Neural cell (in vitro differentiated cells): ENCODE results near the gene ZNF474. TPM values are rescaled to one million over a fixed set of nuclear protein-coding genes. Genes with fewer than 3 reads are reported as not detected.

Experiments used
- H2AFZ ChIP-seq: fragments of 200-600, 300-800 bp; sonication (generic), shearing (Covaris generic); 2 replicates; pipeline ENCODE4 v1.6.0; 2014; ENCODE audit warnings: low read depth, mild to moderate bottlenecking, antibody characterized with exemption, low read length, moderate library complexity
- H3F3A ChIP-seq: fragments of 200-600 bp; shearing (Covaris generic); 2 replicates; pipeline ENCODE4 v1.6.1; 2016; ENCODE audit warnings: mild to moderate bottlenecking, moderate library complexity, mixed read lengths, antibody characterized with exemption, low read length; ENCODE audit not compliant: insufficient read depth, poor library complexity, severe bottlenecking
- H3K27ac ChIP-seq: fragments of 200-600, 300-800 bp; sonication (generic), shearing (Covaris generic); 2 replicates; pipeline ENCODE4 v1.5.1; 2014; ENCODE audit warnings: mild to moderate bottlenecking, low read length, moderate library complexity
- H3K27me3 ChIP-seq: fragments of 300-800, 200-600 bp; sonication (generic), shearing (Covaris generic); 2 replicates; pipeline ENCODE4 v1.6.0; 2014; ENCODE audit warnings: mild to moderate bottlenecking, low read depth, low read length, moderate library complexity; ENCODE audit not compliant: insufficient read depth
- H3K36me3 ChIP-seq: fragments of 300-800, 200-600 bp; sonication (generic), shearing (Covaris generic); 2 replicates; pipeline ENCODE4 v1.5.1; 2014; ENCODE audit warnings: mild to moderate bottlenecking, antibody characterized with exemption, low read length, moderate library complexity; ENCODE audit not compliant: insufficient read depth
- H3K4me2 ChIP-seq: fragments of 300-800, 200-600 bp; sonication (generic), shearing (Covaris generic); 2 replicates; pipeline ENCODE4 v1.6.0; 2014; ENCODE audit warnings: mild to moderate bottlenecking, low read length
- H3K4me3 ChIP-seq: fragments of 300-800, 200-600 bp; sonication (generic), shearing (Covaris generic); 2 replicates; pipeline ENCODE4 v1.5.1; 2014; ENCODE audit warnings: mild to moderate bottlenecking, low read length, moderate library complexity
- H3K79me2 ChIP-seq: fragments of 200-600 bp; shearing (Covaris generic); replicated peaks from 2 replicates; pipeline ENCODE4 v1.6.0; 2014; ENCODE audit warnings: mild to moderate bottlenecking, low read length, moderate library complexity; ENCODE audit not compliant: insufficient read depth
- H3K9ac ChIP-seq: fragments of 300-800, 200-600 bp; sonication (generic), shearing (Covaris generic); 2 replicates; pipeline ENCODE4 v1.6.1; 2016; ENCODE audit warnings: mild to moderate bottlenecking, low read length, mixed read lengths
- H3K9me2 ChIP-seq: fragments of 200-600 bp; shearing (Covaris generic); 2 replicates; pipeline ENCODE4 v1.6.1; 2016; ENCODE audit warnings: mild to moderate bottlenecking, low read length, mixed read lengths; ENCODE audit not compliant: insufficient read depth
- H3K9me3 ChIP-seq: fragments of 200-600, 300-800 bp; sonication (generic), shearing (Covaris generic); 2 replicates; pipeline ENCODE4 v1.6.1; 2016; ENCODE audit warnings: mild to moderate bottlenecking, mixed run types, low read length, moderate library complexity, mixed read lengths
- H4K20me1 ChIP-seq: fragments of 200-600 bp; shearing (Covaris generic); 2 replicates; pipeline ENCODE4 v1.6.1; 2016; ENCODE audit warnings: mild to moderate bottlenecking, mixed run types; ENCODE audit not compliant: insufficient read depth
- CTCF ChIP-seq: fragments of 450-650 bp; IDR thresholded peaks from 2 replicates; pipeline ENCODE4 v1.5.1; 2014; ENCODE audit warnings: antibody characterized with exemption, mild to moderate bottlenecking, moderate library complexity; ENCODE audit not compliant: poor library complexity, severe bottlenecking
- EP300 ChIP-seq: fragments of 450-650 bp; conservative IDR thresholded peaks from 2 replicates; pipeline ENCODE4 v1.6.1; 2014; ENCODE audit warnings: antibody characterized with exemption, mild to moderate bottlenecking, moderate library complexity; ENCODE audit not compliant: poor library complexity, severe bottlenecking
- EZH2 ChIP-seq: fragments of 200-600, 300-800 bp; shearing (Covaris generic), sonication (generic); IDR thresholded peaks from 2 replicates; pipeline ENCODE4 v1.6.1; 2014; ENCODE audit warnings: antibody characterized with exemption, low read length, borderline replicate concordance, mild to moderate bottlenecking; ENCODE audit not compliant: insufficient read depth, poor library complexity, severe bottlenecking
- MXI1 ChIP-seq: fragments of 450-650 bp; conservative IDR thresholded peaks from 2 replicates; pipeline ENCODE4 v1.6.1; 2014; ENCODE audit warnings: antibody characterized with exemption, mild to moderate bottlenecking; ENCODE audit not compliant: poor library complexity, severe bottlenecking
- POLR2AphosphoS5 ChIP-seq: IDR thresholded peaks from 2 replicates; pipeline ENCODE4 v1.6.1; 2012
- RAD21 ChIP-seq: fragments of 450-650 bp; conservative IDR thresholded peaks from 2 replicates; pipeline ENCODE4 v1.6.1; 2014; ENCODE audit warnings: antibody characterized with exemption, mild to moderate bottlenecking, moderate library complexity
- REST ChIP-seq: IDR thresholded peaks from 2 replicates; pipeline ENCODE4 v1.6.1; 2012; ENCODE audit warnings: borderline replicate concordance
- SMC3 ChIP-seq: fragments of 450-650 bp; conservative IDR thresholded peaks from 2 replicates; pipeline ENCODE4 v1.6.1; 2014; ENCODE audit warnings: antibody characterized with exemption, mild to moderate bottlenecking, moderate library complexity; ENCODE audit not compliant: poor library complexity
- TAF1 ChIP-seq: IDR thresholded peaks from 2 replicates; pipeline ENCODE4 v1.6.1; 2012; ENCODE audit warnings: low read depth
- polyA plus RNA-seq: library from polyadenylated mRNA; depleted of rRNA; stranded (reverse); fragments of >200 nt; gene quantifications from 2 replicates; pipeline ENCODE4 v1.2.3, GENCODE V29; 2014

The ZNF474 gene
- polyA plus RNA-seq, 1 donor from 2014 or later, result not detected

GRCh38 chr5:122195802-122196394 lies 66.6 kb downstream of the ZNF474 start:
- Histone ChIP-seq H3K4me3 (no peak overlapping the region), H3K27me3 (no peaks in the 10 kb centered on the region), H3K27ac (no peak overlapping the region), H3K79me2 (no peaks in the 10 kb centered on the region), H3K4me2 (no peak overlapping the region), H3K9me2 (no peaks in the 10 kb centered on the region), H3K9me3 (no peaks in the 10 kb centered on the region), H2AFZ (no peak overlapping the region), H3K36me3 (no peaks in the 10 kb centered on the region), H4K20me1 (no peaks in the 10 kb centered on the region), H3K9ac (no peak overlapping the region), H3F3A (no peaks in the 10 kb centered on the region)
- TF ChIP-seq MXI1 (no peak), SMC3 (peak; percentile 77), TAF1 (no peak), POLR2AphosphoS5 (no peak), EZH2 (no peak), REST (no peak), CTCF (peak; percentile 81), RAD21 (peak; percentile 80)

- H3K4me3 ChIP-seq, result no peak overlapping the region
- no peaks in the 10 kb centered on the region for H4K20me1 ChIP-seq
- no peak overlapping the region for H2AFZ ChIP-seq
- no peak overlapping the region for H3K9ac ChIP-seq
- no peaks in the 10 kb centered on the region for H3K9me3 ChIP-seq
- H3K4me2 ChIP-seq, result no peak overlapping the region
- H3K36me3 ChIP-seq, result no peaks in the 10 kb centered on the region
- no peak for TF ChIP-seq EZH2
- no peak for TF ChIP-seq MXI1
- no peak for TF ChIP-seq SMC3
- no peak for TF ChIP-seq POLR2AphosphoS5
- H3K9me2 ChIP-seq, result no peaks in the 10 kb centered on the region
- H3K27me3 ChIP-seq, result no peaks in the 10 kb centered on the region
- no peaks in the 10 kb centered on the region for H3F3A ChIP-seq
- no peak overlapping the region for H3K27ac ChIP-seq
- H3K79me2 ChIP-seq, result no peaks in the 10 kb centered on the region
These were observed 69.8 kb downstream of the ZNF474 start for GRCh38 chr5:122199146-122199545.

- H3K4me2 ChIP-seq, result no peak overlapping the region
- TF ChIP-seq REST (no peak), CTCF (no peak), MXI1 (no peak), POLR2AphosphoS5 (no peak), RAD21 (no peak), EP300 (no peak), EZH2 (no peak), SMC3 (no peak), TAF1 (no peak)
These were observed 71.1 kb downstream of the ZNF474 start for GRCh38 chr5:122200450-122200849.

More at GRCh38 chr5:122200450-122200849, 71.1 kb downstream of the ZNF474 start:
- Histone ChIP-seq H3K9me2 (no peaks in the 10 kb centered on the region), H2AFZ (no peak overlapping the region), H3K27me3 (no peaks in the 10 kb centered on the region), H3K36me3 (no peaks in the 10 kb centered on the region), H3K9ac (no peak overlapping the region), H3K79me2 (no peaks in the 10 kb centered on the region), H3F3A (no peaks in the 10 kb centered on the region), H3K4me3 (no peak overlapping the region), H3K9me3 (no peaks in the 10 kb centered on the region), H3K27ac (no peak overlapping the region), H4K20me1 (no peaks in the 10 kb centered on the region)
